GM18870 (cell line): Measurements from ENCODE around the gene ATP6AP1.

Source experiments
- ATAC-seq: cut with Tn5 transposase; IDR thresholded peaks from one replicate; pipeline ENCODE4 v1.9.1; 2021; ENCODE audit warnings: moderate library complexity; ENCODE audit not compliant: unreplicated experiment

ATP6AP1 gene

DNA sequence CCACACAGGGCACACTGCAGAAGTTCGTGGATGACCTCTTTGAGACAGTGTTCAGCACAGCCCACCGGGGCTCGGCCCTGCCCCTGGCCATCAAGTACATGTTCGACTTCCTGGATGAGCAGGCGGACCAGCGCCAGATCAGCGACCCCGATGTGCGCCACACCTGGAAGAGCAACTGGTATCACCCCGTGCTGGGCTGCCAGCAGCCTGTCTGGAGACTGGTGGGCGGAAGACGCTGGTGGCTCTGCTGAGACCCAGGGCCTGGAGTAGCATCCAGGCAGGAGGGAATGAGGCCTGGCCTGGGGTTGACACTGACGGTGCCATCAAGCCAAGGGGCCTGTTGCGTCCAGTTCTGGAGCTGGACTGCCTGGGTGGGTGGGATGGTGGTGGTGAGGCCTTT lies 42.0 kb downstream of the ATP6AP1 start:
- no peak for ATAC-seq

DNA sequence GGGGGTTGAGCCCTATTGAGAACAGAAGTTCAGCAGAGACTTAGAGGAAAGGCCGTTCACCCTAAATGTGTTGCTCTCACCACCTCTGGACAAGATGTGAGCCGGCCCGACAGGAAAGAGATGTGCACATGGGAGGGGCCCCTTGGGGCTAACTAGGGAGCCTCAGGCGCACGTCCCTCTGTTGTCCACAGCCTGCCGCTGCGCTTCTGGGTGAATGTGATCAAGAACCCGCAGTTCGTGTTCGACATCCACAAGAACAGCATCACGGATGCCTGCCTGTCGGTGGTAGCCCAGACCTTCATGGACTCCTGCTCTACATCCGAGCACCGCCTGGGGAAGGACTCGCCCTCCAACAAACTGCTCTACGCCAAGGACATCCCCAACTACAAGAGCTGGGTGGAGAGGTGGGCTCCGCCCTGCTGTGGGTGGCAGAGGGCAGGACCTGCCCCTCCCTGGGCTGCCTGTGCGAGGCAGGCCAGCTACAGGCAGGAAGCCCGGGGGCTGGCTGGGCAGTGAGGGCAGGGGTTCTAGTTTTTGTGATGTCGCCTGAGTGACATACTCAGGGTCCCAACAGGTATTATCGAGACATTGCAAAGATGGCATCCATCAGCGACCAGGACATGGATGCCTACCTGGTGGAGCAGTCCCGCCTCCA lies 42.6 kb downstream of the ATP6AP1 start:
- no peak for ATAC-seq

DNA sequence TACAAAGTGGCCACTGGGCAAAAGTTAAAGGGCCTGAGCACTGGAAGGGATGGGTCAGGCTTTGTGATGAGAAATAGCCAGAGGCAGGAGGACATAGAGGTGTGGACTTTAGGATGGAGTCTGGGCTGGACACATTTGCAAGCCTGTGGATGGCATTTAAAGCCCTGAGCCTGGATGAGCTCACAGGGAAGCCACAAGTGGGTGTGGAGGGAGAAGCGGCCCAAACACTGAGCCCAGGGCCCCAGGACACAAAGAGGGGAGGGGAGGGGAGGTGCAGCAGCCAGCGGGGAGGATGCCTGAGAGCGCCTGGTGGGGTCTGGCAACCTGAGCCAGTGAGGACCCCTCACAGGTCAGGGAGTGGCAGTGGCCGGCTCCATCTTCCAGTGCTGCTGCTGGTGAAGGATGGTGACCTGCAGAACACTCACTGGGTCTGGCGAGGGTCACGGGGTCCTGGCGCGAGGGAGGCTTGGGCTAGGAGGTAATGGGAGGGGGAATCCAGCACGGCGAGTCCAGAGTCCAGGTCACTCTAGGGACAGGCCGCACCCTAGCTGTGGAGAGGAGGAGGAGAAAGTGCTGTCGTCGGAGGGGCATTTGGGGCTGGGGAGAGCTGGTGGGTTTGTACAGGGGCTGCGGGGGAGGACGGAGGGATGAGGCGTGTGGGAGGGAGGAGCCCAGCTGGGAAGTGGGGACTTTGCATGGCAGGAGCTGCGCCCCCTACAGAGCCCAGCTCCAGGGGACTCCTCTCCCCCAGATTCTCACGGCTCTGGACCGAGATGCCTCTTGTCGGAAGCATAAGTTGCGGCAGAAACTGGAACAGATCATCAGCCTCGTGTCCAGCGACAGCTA lies 43.6 kb downstream of the ATP6AP1 start:
- ATAC-seq = no peak

DNA sequence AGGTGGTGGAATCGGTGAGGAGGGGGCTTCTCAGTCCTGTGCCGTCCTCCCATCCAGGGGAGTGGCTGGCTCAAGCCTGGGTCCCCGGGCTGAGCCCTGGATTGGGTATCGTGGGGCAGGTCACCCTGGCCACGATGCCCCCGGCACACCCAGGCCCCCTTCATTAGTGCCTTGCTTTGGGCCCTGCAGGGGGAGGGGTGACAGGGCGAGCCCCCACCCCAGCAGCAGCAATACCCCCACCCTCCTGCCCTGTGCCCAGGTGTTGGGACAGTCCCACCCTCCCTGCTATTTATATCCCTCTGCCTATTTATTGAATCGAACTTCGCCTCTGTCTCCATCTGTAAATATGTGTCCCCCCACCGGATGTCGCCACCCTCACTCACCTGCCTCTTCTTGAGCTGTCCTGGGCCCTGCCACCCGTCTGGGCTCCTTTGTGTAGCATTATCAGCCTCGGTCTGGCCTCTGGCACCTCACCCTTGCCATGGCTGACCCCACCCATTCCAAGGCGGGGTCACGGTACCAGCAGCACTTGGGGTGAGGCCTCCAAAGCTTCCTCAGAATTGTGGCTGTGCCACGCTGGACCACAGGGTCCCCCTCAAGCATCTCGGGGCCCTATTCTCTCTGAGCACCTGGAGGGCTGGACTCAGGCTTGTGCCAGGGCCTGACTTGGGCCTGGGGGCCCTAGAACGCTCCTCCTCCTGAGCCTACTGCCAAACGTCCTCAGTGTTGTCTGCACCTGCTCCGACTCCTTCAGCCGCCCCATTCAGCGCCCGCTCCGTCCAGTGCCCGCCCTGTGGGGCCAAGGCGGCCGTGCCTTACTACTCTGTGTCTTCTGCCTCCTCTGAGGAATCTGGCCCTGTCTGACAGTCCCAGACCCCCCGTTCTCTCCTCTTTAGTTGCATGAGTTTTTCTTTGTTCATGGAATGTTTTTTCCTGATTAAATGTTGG lies 44.5 kb downstream of the ATP6AP1 start:
- no peak for ATAC-seq

DNA sequence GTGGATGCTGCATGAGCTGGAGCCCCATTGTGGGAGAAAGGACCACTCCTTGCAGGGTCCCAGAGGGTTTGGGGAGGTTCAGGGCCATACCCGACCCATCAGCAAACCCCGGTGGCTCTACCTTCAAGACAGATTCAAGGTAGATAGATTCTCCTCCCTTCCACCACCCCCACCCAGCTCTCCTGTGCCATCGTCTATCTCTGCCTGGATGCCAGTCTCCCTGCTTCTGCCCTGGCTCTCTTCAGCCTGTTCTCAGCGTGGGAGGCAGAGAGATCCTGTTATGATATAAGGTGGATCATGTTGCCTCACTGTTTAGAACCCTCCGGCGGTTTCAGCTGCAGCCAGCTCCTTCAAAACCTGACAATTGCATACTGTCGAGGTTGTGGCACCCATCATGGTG lies 45.2 kb downstream of the ATP6AP1 start:
- no peak for ATAC-seq

DNA sequence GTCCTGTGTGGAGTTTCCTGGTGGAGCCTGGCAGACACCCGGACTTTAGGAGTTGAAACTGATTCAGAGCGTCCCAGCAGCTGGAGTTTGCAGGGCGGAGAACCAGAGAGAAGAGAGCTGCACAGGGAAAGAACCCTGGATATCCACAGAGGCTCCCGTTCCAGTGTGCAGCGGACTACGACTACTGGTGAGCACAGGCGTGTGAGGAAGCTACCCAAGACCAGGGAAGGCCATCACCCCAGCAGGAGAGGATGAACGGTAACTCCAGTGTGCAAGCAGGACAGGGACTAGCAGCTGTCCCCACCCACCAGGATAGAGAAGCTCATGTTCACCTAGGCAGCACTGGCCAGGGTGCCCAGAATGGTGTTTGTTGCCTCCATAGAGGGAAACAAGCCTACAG lies 48.3 kb downstream of the ATP6AP1 start:
- no peak for ATAC-seq

DNA sequence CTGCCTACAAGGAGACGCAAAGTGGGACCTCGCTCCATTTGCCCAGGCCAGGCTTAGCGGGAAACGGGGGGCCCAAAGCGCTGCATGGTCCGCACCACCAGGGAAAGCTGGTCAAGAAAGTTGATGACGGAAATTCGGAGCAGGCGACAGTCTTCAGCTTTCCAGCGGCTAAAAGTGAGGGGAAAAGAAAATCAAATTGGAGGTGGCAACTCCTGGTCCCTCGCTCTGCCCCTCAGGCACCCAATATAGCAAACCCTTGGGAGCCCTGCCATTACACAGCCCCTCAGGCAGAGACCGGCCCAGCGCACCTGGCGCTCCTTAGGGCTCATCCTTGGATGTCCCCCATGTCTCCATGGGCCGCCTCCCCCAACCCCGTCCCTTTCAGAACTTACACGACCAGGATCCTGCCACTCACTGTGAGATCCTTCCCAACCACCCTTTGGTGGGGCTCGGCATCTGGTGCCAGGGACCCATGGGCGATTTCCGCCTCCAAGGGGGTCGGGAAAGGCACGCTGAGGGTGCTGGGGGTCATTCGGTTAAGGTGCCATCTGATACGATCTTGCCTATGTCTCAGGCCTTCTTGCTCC lies 49.5 kb downstream of the ATP6AP1 start:
- ATAC-seq = no peak

DNA sequence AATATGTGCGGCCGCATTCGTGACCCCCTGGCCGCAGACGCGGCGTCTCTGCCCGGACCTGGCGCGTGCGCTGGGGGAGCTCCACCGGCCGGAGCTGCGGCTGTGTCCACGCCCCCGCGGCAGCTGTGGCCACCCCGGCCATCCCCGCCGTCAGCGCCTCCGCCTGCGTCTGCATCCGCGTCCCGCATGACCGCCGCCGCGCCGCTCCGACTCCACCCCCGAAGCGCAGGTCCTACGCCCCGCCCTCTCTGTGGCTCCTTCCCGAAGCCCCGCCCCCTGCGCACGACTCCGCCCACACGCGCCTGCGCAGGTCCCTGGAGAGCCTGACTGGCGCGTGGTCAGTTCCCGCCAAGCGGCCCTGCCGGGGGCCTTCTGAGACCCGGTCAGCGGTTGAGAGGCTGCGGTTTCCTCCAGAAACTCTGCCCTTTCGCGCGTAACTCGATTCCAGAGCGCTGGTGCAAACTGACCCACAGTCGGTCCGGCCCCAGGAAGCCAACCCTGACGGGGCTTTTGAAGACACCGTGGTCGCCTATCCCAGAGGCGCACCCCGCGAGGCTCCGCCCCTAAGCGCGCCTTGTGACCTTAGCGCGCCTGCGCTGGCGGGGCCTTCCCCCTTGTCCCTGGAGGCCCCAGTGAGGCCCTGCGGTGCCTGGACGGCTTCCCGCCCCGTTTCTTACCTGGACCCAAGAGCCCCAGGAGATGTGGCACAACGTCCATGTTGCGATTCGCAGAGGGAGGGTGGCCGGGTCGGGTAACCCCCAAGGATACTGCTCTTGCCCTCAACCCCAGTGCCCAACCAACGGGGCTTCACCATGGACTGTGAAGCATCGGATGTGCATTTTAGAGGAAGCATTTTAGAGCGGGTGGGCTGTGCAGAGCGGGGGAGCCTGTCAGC lies 50.5 kb downstream of the ATP6AP1 start, which contains the start of gene LAGE3:
LAGE3 (minus strand) TSS at position 554 of the 895 bp plus-strand sequence; CDS start at position 188, 366 bp downstream.
- peak; percentile 69 for ATAC-seq

DNA sequence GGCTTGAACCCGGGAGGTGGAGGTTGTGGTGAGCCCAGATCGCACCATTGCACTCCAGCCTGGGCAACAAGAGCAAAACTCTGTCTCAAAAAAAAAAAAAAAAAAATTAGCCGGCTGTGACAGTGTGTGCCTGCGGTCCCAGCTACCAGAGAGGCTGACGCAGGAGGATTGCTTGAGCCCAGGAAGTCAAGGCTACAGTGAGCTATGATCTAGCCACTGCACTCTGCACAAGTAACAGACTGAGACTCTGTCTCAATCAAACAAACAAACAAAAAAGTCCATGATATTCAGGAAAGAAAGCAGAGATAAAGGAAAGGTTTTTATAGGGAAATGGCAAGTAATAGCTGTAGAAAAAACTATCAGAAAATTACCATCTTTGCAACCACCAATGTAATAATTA lies 52.7 kb downstream of the ATP6AP1 start:
- ATAC-seq = no peak

DNA sequence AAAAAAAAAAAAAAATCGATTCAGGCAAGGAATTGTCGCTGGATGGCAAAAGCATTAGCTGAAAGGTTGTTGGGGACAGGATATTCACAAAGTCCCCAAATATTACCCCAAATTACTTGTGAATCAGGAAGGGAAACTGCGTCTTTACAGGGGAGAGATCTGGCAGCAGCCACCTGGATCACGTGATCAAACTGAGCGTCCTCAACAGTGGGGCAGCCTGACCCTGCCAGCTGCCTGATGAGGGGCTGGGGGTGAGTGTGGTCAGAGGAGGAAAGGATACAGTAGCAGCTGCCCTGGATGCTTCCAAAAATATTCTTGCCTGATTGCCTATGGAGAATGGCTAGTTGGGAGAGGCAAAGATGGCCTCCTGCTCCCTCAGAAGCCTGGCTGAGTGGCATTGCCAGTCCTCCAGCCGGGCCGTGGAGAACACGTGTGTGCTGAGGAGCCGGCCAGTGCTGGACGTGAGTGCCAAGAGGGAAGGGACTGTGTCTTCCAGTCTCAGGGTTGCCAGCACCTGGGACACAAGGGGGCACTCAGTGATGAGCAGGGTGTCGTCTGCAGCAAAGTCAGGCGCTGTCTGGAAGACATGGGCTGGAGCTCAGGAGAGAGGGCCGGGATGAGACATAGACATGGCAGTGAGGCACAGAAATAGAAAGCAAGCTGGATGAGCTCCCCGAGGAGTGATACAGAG lies 53.6 kb downstream of the ATP6AP1 start:
- ATAC-seq = no peak

DNA sequence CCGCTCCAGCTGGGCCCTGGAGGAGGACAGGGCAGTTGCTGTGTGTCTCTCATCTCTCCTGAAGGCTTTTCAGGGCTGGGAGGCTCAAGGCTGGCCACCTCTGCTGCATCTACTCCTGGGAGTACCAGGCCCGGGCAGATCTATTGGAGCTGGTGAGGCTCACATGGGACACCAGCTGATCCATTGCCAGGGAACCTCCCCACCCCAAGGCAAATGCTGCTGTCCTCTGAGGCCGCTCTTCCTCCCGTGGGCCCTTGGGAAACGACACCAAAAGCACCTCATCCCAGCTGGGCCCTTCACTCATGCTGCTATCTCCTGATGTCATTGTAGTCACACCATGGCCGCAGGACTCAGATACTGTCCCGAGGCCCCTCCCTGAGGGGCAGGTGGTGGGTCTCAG lies 54.3 kb downstream of the ATP6AP1 start:
- ATAC-seq = no peak

DNA sequence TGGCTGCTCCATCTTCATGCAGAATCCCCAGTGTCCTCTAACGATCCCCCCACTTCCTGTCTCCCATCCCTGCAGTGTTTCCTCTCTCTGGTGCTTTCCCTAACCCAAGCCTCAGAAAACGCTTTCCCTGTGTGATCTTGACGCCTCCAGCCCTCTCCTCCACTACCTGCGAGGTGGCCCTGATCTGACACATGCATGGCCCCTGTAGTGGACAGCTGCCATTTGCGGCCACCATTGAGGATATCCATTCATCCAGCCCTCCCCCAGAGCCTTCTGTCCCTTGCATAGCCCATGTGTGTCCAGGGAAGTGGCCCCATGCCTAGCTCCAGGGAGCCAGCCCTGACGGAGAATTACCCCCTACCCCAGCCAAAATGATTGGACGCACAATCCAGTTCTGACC lies 54.8 kb downstream of the ATP6AP1 start:
- no peak for ATAC-seq

DNA sequence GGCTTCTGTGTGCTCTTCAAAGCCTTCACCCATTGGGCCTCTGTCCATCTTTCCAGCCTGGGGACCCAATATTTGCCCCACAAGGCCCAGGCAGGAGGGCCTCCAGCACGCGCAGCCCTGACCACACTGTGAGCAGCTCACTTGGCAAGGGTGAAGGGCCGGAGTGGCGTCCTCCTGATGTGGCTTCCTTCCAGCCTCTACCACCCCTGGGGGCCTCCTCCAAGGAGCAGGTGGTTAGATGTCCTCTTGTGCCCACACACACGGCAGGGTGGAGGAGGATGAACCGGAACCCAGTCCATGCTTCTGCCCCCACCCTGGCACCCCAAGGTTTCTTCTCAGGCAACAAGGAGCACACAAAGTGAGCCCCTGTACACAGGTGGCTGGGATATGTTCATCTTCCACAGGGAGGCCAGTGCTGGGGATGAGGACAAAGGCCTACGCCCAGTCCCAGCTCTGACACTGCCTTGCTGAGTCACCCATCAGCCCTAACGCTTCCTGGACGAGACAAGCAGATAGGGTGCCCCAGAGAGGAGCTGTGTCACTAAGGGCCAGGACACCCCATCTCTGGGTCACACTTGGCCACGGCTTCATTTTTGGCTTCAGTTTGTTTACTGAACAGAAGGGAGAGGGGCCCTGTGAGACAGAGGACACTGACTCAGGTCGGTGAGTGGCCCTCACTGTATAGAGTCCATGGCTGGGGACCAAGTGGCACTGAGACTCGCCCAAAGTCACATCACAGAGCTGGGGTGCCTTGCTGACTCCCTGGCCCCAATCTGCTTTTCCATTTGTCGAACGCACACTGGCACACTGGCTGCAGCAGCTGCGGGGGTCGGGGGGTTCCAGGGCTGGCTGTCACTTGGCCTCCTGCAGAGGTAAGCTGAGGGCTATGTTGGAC lies 56.0 kb downstream of the ATP6AP1 start:
- ATAC-seq = no peak

DNA sequence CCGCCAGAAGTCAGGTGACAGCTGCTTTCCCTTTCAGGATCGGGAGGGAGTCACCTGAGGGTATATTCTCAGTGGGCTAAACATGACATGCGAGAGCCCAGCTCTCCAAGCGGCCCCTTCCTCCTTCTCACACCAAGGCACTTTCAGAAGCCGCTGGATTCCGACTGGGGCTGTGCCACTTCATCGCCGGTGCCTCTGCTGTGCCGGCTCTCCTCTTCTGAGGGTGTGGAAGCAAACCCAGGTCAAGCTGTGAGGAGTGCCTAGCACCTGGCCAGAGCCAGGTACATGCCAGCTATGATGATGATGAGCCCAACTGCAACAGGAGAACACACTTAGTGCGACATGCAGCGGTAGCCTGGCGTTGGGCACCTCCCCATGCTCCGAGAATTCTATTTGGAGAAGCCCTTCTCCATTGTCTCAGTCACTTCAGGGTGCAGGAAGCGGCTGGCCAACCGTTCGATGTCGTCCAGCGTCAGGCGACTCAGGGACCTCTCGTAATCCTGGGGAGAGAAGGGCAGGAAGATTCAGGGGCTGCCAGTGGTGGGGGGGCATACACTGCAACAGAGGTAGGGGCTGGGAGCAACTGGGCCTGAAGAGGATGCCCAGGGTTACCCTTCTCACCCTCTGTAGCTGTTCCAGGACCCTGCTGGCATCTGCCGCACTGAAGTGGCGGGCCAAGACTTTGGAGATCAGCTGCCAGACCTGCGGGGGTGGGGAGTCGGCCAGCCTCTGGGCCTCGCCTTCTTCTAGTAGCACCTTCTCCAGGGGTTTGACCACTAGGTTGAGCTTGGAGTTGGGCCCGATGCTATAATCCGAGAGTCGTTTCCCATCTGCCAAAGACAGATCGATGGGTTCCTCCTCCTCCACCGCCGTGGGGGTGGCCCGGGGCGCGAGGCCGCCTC lies 56.9 kb downstream of the ATP6AP1 start:
- no peak for ATAC-seq

DNA sequence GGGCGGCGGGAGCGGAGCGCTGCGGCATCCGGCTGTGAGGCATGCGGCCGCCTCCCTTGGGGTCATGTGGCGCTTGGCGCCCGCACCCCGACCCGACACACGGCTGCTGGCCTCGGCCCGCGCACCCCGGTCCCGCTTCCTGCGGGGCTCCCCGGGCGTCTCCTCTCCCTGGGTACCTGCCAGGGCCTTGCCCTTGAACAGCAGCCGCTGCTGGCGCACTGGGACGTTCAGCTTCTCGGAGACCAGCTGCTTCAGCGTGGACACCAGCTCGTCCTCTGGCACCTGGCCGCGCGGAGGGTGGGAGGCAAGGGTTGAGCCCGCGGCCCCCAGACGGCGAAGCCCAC lies 57.5 kb downstream of the ATP6AP1 start:
- no peak for ATAC-seq
